MM.1S (cell line): ENCODE measurements around the gene KAT2A.

Experiments used
- DNase-seq: peaks from one replicate; pipeline ENCODE4 v3.0.0-alpha.2; 2015
- H2AFZ ChIP-seq: fragments of 300-600 bp; sonication (generic); 2 replicates; pipeline ENCODE4 v1.6.0; 2016; ENCODE audit warnings: antibody characterized with exemption, low read length
- H3F3A ChIP-seq: fragments of 300-600 bp; sonication (generic); 2 replicates; pipeline ENCODE4 v1.6.1; 2016; ENCODE audit warnings: mild to moderate bottlenecking, antibody characterized with exemption, low read length, moderate library complexity, mixed read lengths; ENCODE audit not compliant: insufficient read depth
- H3K27ac ChIP-seq: fragments of 300-600 bp; sonication (generic); 2 replicates; pipeline ENCODE4 v1.5.1; 2016; ENCODE audit warnings: mild to moderate bottlenecking, low read length
- H3K27me3 ChIP-seq: fragments of 300-600 bp; sonication (generic); replicated peaks from 2 replicates; pipeline ENCODE4 v1.6.0; 2016; ENCODE audit warnings: low read length; ENCODE audit not compliant: insufficient read depth
- H3K36me3 ChIP-seq: fragments of 300-600 bp; sonication (generic); replicated peaks from 2 replicates; pipeline ENCODE4 v1.6.1; 2016; ENCODE audit warnings: mild to moderate bottlenecking, low read length, mixed read lengths; ENCODE audit not compliant: insufficient read depth
- H3K4me1 ChIP-seq: fragments of 300-600 bp; sonication (generic); 2 replicates; pipeline ENCODE4 v1.6.1; 2016; ENCODE audit warnings: low read length, mixed read lengths
- H3K4me2 ChIP-seq: fragments of 300-600 bp; sonication (generic); 2 replicates; pipeline ENCODE4 v1.6.0; 2016; ENCODE audit warnings: low read depth, low read length
- H3K4me3 ChIP-seq: fragments of 300-600 bp; sonication (generic); 2 replicates; pipeline ENCODE4 v1.5.1; 2016; ENCODE audit warnings: low read length, mixed read lengths
- H3K79me2 ChIP-seq: fragments of 300-600 bp; sonication (generic); 2 replicates; pipeline ENCODE4 v1.6.1; 2016; ENCODE audit warnings: mixed run types, low read length, mixed read lengths
- H3K9ac ChIP-seq: fragments of 300-600 bp; sonication (generic); 2 replicates; pipeline ENCODE4 v1.6.1; 2016; ENCODE audit warnings: low read length, mixed read lengths
- H3K9me2 ChIP-seq: fragments of 300-600 bp; sonication (generic); replicated peaks from 2 replicates; pipeline ENCODE4 v1.6.1; 2016; ENCODE audit warnings: mild to moderate bottlenecking, low read length, mixed read lengths; ENCODE audit not compliant: insufficient read depth
- H3K9me3 ChIP-seq: fragments of 300-600 bp; sonication (generic); replicated peaks from 2 replicates; pipeline ENCODE4 v1.6.1; 2016; ENCODE audit warnings: mild to moderate bottlenecking, low read length, mixed read lengths; ENCODE audit not compliant: insufficient read depth
- H4K20me1 ChIP-seq: fragments of 300-600 bp; sonication (generic); 2 replicates; pipeline ENCODE4 v1.6.1; 2016; ENCODE audit warnings: mild to moderate bottlenecking, low read length, moderate library complexity, mixed read lengths; ENCODE audit not compliant: insufficient read depth
- EZH2 ChIP-seq: fragments of 300-600 bp; sonication (generic); optimal IDR thresholded peaks from 2 replicates; pipeline ENCODE3; 2017; ENCODE audit warnings: low read depth, mild to moderate bottlenecking, antibody characterized with exemption, low read length, mixed read lengths
- EZH2phosphoT487 ChIP-seq: fragments of 300-600 bp; sonication (generic); IDR thresholded peaks from 2 replicates; pipeline ENCODE4 v1.6.1; 2018; ENCODE audit warnings: antibody characterized with exemption, low read length
- TF ChIP-seq, protein P1 (sequence below): fragments of 300-600 bp; sonication (generic); IDR thresholded peaks from 2 replicates; pipeline ENCODE4 v1.5.1; 2016; ENCODE audit warnings: antibody characterized with exemption, low read length, mixed read lengths

The KAT2A gene

GRCh38 chr17:42103221-42103954 lies 17.8 kb downstream of the KAT2A start:
- Histone ChIP-seq H3K79me2 (no peaks in the 10 kb centered on the region), H4K20me1 (no peaks in the 10 kb centered on the region), H3F3A (no peaks in the 10 kb centered on the region), H3K27ac (no peak overlapping the region), H3K27me3 (no peaks in the 10 kb centered on the region), H3K4me2 (no peak overlapping the region), H3K9ac (no peak overlapping the region), H3K4me1 (0 out of 2 replicates have a peak, but pooled peaks cover 3% of the 10 kb centered on the region), H3K9me2 (no peaks in the 10 kb centered on the region), H3K4me3 (no peak overlapping the region), H3K36me3 (no peaks in the 10 kb centered on the region), H2AFZ (no peak overlapping the region), H3K9me3 (no peaks in the 10 kb centered on the region)
- TF ChIP-seq, protein P1, sequence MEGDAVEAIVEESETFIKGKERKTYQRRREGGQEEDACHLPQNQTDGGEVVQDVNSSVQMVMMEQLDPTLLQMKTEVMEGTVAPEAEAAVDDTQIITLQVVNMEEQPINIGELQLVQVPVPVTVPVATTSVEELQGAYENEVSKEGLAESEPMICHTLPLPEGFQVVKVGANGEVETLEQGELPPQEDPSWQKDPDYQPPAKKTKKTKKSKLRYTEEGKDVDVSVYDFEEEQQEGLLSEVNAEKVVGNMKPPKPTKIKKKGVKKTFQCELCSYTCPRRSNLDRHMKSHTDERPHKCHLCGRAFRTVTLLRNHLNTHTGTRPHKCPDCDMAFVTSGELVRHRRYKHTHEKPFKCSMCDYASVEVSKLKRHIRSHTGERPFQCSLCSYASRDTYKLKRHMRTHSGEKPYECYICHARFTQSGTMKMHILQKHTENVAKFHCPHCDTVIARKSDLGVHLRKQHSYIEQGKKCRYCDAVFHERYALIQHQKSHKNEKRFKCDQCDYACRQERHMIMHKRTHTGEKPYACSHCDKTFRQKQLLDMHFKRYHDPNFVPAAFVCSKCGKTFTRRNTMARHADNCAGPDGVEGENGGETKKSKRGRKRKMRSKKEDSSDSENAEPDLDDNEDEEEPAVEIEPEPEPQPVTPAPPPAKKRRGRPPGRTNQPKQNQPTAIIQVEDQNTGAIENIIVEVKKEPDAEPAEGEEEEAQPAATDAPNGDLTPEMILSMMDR, result no peak
- no peak for TF ChIP-seq EZH2phosphoT487
- TF ChIP-seq EZH2, result no peak
- DNase-seq, result no peak

GRCh38 chr17:42101513-42102292 lies 19.5 kb downstream of the KAT2A start:
- Histone ChIP-seq H3K36me3 (no peaks in the 10 kb centered on the region), H3K9ac (no peak overlapping the region), H3K27me3 (peaks cover 13% of the 10 kb centered on the region), H3K4me1 (no peaks in the 10 kb centered on the region; the same call in 1 of the 2 replicates), H3F3A (no peaks in the 10 kb centered on the region), H3K9me2 (no peaks in the 10 kb centered on the region), H3K9me3 (no peaks in the 10 kb centered on the region), H2AFZ (peak overlapping the region; percentile 47; the same call in 1 of the 2 replicates), H4K20me1 (no peaks in the 10 kb centered on the region), H3K79me2 (no peaks in the 10 kb centered on the region), H3K4me2 (peak overlapping the region; percentile 28; the same call in 1 of the 2 replicates), H3K27ac (no peak overlapping the region), H3K4me3 (no peak overlapping the region)
- no peak for TF ChIP-seq EZH2
- TF ChIP-seq EZH2phosphoT487, result no peak
- TF ChIP-seq, protein P1, result peak; percentile 98
- DNase-seq, result peak; percentile 48

DNA sequence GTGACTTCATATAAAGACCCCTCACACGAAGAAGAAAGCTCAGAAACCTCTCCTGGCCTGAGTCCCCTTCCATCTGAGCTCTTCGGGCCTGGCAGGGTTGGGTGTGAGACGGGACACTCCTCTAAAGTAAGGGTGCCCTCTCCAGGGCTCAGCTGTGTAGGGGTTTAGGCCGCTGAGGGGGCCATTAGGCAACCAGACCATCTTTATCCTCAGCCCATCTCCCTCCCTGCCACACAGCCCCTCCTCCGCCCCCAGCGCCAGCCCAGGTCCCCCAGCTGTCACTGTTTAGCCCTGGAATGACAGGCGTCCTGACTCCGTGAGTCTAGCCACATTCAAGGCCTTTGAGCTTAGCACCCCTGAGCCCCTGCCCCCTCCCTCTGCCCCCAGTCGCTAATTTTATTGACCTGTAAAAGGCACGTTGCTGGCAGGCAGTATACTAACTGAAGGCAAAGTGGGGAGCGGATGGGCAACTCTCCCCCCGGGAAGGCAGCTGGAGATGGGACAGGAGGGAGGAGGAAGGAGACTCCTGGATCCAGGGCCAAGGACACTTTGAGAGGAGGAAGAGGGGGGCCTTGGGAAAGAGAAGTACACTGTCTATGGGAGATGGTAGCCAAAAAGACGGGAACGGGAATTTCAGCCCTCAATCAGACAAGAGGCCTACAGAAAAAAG lies 22.3 kb downstream of the KAT2A start:
- Histone ChIP-seq H3K9ac (no peak overlapping the region), H3K27me3 (peaks cover 13% of the 10 kb centered on the region), H3K9me3 (no peaks in the 10 kb centered on the region), H3K4me2 (no peak overlapping the region), H3F3A (no peaks in the 10 kb centered on the region), H3K4me3 (no peak overlapping the region), H3K9me2 (no peaks in the 10 kb centered on the region), H3K27ac (no peak overlapping the region), H2AFZ (no peak overlapping the region), H3K4me1 (no peaks in the 10 kb centered on the region; the same call in 1 of the 2 replicates), H4K20me1 (no peaks in the 10 kb centered on the region), H3K79me2 (no peaks in the 10 kb centered on the region), H3K36me3 (no peaks in the 10 kb centered on the region)
- TF ChIP-seq EZH2, result no peak
- DNase-seq, result no peak
